Type B pancreatic cell (in vitro differentiated cells): Measurements from ENCODE around the gene KIF17. TPM values are rescaled to one million over a fixed set of nuclear protein-coding genes. Genes with fewer than 3 reads are reported as not detected.
A peak's percentile ranks its signal among the peaks of the same experiment; 100 is the strongest.

Experiments used
- DNase-seq: peaks from one replicate; pipeline ENCODE4 v3.0.0; 2021; ENCODE audit warnings: mixed read lengths; ENCODE audit not compliant: unreplicated experiment; ENCODE audit errors: extremely low spot score
- H3K27ac Mint-ChIP-seq: 2 replicates; pipeline ENCODE4 v1.8.0; 2021; ENCODE audit warnings: mild to moderate bottlenecking, mixed read lengths
- H3K27me3 Mint-ChIP-seq: 2 replicates; pipeline ENCODE4 v1.8.0; 2021; ENCODE audit warnings: mixed read lengths
- H3K36me3 Mint-ChIP-seq: 2 replicates; pipeline ENCODE4 v1.8.0; 2021; ENCODE audit warnings: mixed read lengths
- H3K4me1 Mint-ChIP-seq: one replicate; pipeline ENCODE4 v1.8.0; 2021; ENCODE audit warnings: mixed read lengths; ENCODE audit not compliant: unreplicated experiment
- H3K4me3 Mint-ChIP-seq: 2 replicates; pipeline ENCODE4 v1.8.0; 2021; ENCODE audit warnings: mild to moderate bottlenecking, mixed read lengths
- H3K9me3 Mint-ChIP-seq: 2 replicates; pipeline ENCODE4 v1.8.0; 2021; ENCODE audit warnings: mixed read lengths
- CTCF ChIP-seq: fragments of 200-600 bp; sonication (generic); conservative IDR thresholded peaks from 2 replicates; pipeline ENCODE4 v1.5.0; 2021; ENCODE audit warnings: antibody characterized with exemption, mild to moderate bottlenecking
- total RNA-seq: library from RNA; stranded (reverse); gene quantifications from 2 replicates; pipeline ENCODE4 v1.2.1, GENCODE V29; 2021; ENCODE audit warnings: low replicate concordance

KIF17 gene
- total RNA-seq, 1 donor from 2014 or later = 2.1 TPM

GRCh38 chr1:20751462-20751990 lies 33.7 kb upstream of the KIF17 start:
- no peak for DNase-seq
- TF ChIP-seq CTCF = no peak
- H3K9me3 Mint-ChIP-seq = no peaks in the 10 kb centered on the region
- H3K27ac Mint-ChIP-seq = no peak overlapping the region
- H3K27me3 Mint-ChIP-seq = no peaks in the 10 kb centered on the region
- H3K36me3 Mint-ChIP-seq = peaks cover 27% of the 10 kb centered on the region
- no peak overlapping the region for H3K4me3 Mint-ChIP-seq
- H3K4me1 Mint-ChIP-seq = no peaks in the 10 kb centered on the region

DNA sequence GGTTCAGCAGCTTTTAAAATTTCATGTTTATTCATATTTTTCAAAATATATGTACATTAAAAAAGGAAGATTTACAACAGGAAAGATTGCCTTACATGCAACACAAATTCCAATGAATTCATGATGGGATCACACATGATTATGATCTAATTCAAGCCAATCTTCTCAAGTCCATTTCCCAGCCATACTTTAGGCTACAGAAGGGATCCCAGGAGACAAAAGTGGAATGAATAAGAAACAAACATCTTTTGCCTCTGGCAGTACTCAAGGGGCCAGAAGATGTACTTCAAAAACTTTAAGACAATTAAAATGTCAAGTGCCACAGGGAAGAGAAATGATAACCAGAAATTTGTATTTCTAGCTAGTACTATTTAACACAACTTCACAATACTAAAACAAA lies 24.9 kb upstream of the KIF17 start:
- Mint-ChIP-seq H3K27me3 (no peaks in the 10 kb centered on the region), H3K9me3 (no peaks in the 10 kb centered on the region), H3K27ac (no peak overlapping the region), H3K4me3 (no peak overlapping the region), H3K4me1 (no peaks in the 10 kb centered on the region), H3K36me3 (peaks cover 33% of the 10 kb centered on the region)
- DNase-seq = no peak
- TF ChIP-seq CTCF = no peak

- no peak for DNase-seq
- no peak overlapping the region for H3K27ac Mint-ChIP-seq
- peaks cover 20% of the 10 kb centered on the region for H3K36me3 Mint-ChIP-seq
- no peaks in the 10 kb centered on the region for H3K9me3 Mint-ChIP-seq
- no peak overlapping the region for H3K4me3 Mint-ChIP-seq
- no peaks in the 10 kb centered on the region for H3K4me1 Mint-ChIP-seq
- TF ChIP-seq CTCF = no peak
- no peaks in the 10 kb centered on the region for H3K27me3 Mint-ChIP-seq
These were observed 23.0 kb upstream of the KIF17 start for GRCh38 chr1:20740781-20741180.

- Mint-ChIP-seq H3K27me3 (no peaks in the 10 kb centered on the region), H3K4me1 (no peaks in the 10 kb centered on the region), H3K36me3 (peaks cover 11% of the 10 kb centered on the region), H3K27ac (no peak overlapping the region), H3K4me3 (no peak overlapping the region), H3K9me3 (no peaks in the 10 kb centered on the region)
- no peak for DNase-seq
- TF ChIP-seq CTCF = no peak
These were observed 21.4 kb upstream of the KIF17 start for GRCh38 chr1:20739225-20739624.

DNA sequence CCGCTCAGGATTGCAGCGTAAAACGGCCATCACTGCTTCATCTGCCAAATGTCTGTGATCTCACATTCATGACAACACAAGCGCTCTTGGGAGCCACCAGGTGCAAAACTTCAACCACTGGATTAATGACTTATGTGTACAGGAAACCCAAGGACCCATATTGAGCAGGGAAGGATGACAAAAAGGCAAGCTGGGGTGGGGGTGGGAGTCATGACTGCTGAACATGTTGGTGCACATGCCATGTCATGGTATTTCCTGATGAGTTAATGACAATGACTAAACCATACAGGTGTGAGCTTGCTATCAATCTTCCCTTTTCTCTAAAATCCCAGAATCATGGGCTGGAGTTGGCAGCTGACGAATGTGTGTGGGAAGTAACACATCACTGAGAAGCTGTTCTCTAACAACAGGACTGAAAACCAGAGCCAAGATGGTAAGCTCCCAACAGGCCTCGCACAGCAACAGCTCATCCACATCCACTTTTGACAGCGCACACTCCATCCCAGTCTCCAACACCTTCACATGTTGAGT lies 17.8 kb upstream of the KIF17 start:
- Mint-ChIP-seq H3K27ac (no peak overlapping the region), H3K4me1 (peaks cover 4% of the 10 kb centered on the region), H3K9me3 (no peaks in the 10 kb centered on the region), H3K36me3 (no peaks in the 10 kb centered on the region), H3K27me3 (peaks cover 29% of the 10 kb centered on the region), H3K4me3 (no peak overlapping the region)
- DNase-seq = peak; percentile 25
- TF ChIP-seq CTCF = no peak
